Kidney (tissue), 14 donors: ENCODE results near the gene ATAD1. TPM values are rescaled to one million over a fixed set of nuclear protein-coding genes. Genes with fewer than 3 reads are reported as not detected.

Experiments used
- DNase-seq, 5 donors: peaks; one replicate each; pipeline ENCODE4 v3.0.0-alpha.2; 2013 to 2020
- FAIRE-seq: peaks from 2 replicates; lab custom pipeline; 2012; peaks lifted over from hg19 to GRCh38; lab: Jason Lieb, UNC
- H3K27ac ChIP-seq, 2 donors: one replicate each; pipeline ENCODE4 v1.7.0; 2013; ENCODE audit warnings: low read depth in 2 of 2, low read length in 2 of 2, inconsistent platforms in 1 of 2
- H3K27me3 ChIP-seq: one replicate; pipeline ENCODE4 v1.7.1; 2013; ENCODE audit warnings: low read length, inconsistent platforms; ENCODE audit not compliant: control insufficient read depth, insufficient read depth
- H3K36me3 ChIP-seq, 3 donors: one replicate each; pipeline versions ENCODE4 v1.7.0 to v1.7.1; 2013; ENCODE audit warnings: low read length in 3 of 3, control low read depth in 1 of 3, inconsistent platforms in 1 of 3; ENCODE audit not compliant: insufficient read depth in 3 of 3, control insufficient read depth in 2 of 3
- H3K4me1 ChIP-seq, 3 donors: one replicate each; pipeline versions ENCODE4 v1.7.0 to v1.7.1; 2013; ENCODE audit warnings: low read length in 3 of 3, inconsistent platforms in 1 of 3, low read depth in 1 of 3; ENCODE audit not compliant: control insufficient read depth in 2 of 3, insufficient read depth in 2 of 3
- H3K4me3 ChIP-seq, 3 donors: one replicate each; pipeline versions ENCODE4 v1.7.0 to v1.8.1; 2013; ENCODE audit warnings: low read length in 3 of 3, control low read depth in 1 of 3, inconsistent platforms in 1 of 3
- H3K9ac ChIP-seq, 3 donors: one replicate each; pipeline versions ENCODE4 v1.7.0 to v1.7.1; 2013; ENCODE audit warnings: low read length in 3 of 3, control low read depth in 1 of 3, inconsistent platforms in 1 of 3
- H3K9me3 ChIP-seq, 3 donors: one replicate each; pipeline versions ENCODE4 v1.7.0 to v1.7.1; 2013; ENCODE audit warnings: low read length in 3 of 3, control low read depth in 1 of 3, inconsistent platforms in 1 of 3; ENCODE audit not compliant: control insufficient read depth in 2 of 3, insufficient read depth in 1 of 3
- intact Hi-C: fragments of 100-400 bp; cut with DNase I; formaldehyde crosslinking; loops from one replicate; pipeline ENCODE4 v1.11.1; 2022
- polyA plus RNA-seq: library from polyadenylated mRNA; stranded (reverse); fragments of 350-450 nt; fragmentation: Illumina TruSeq; extraction: RNeasy Lipid Tissue Mini Kit (QIAGEN cat#74804); gene quantifications from one replicate; pipeline ENCODE4 v1.2.3, GENCODE V29; 2014; ENCODE audit warnings: low read depth, low replicate concordance; ENCODE audit not compliant: insufficient read depth
- total RNA-seq: library from RNA; stranded (reverse); fragmentation: NEBNext Ultra II Directional; extraction: Animal tissue kit (Norgen Biotek cat#: 25700); gene quantifications from one replicate; pipeline ENCODE4 v1.2.1, GENCODE V29; 2021
- TF ChIP-seq, protein P1 (sequence below): IDR thresholded peaks from 3 replicates; pipeline ENCODE4 v1.5.1; 2012; ENCODE audit warnings: mild to moderate bottlenecking, moderate library complexity, borderline replicate concordance; ENCODE audit not compliant: insufficient read depth; ENCODE audit errors: extremely low read depth
- donor health status: control.
- donor health status: control.
- donor health status: control.
- donor health status: control.
- donor health status: control.
- donor health status: DM: yes; HTN: yes; CAD: no.
- donor health status: Normal renal cell carcinoma (clear cell type).

Gene ATAD1
- total and polyA plus RNA-seq, 2 donors from 2014 or later, result 22.0 to 57.3 TPM

DNA sequence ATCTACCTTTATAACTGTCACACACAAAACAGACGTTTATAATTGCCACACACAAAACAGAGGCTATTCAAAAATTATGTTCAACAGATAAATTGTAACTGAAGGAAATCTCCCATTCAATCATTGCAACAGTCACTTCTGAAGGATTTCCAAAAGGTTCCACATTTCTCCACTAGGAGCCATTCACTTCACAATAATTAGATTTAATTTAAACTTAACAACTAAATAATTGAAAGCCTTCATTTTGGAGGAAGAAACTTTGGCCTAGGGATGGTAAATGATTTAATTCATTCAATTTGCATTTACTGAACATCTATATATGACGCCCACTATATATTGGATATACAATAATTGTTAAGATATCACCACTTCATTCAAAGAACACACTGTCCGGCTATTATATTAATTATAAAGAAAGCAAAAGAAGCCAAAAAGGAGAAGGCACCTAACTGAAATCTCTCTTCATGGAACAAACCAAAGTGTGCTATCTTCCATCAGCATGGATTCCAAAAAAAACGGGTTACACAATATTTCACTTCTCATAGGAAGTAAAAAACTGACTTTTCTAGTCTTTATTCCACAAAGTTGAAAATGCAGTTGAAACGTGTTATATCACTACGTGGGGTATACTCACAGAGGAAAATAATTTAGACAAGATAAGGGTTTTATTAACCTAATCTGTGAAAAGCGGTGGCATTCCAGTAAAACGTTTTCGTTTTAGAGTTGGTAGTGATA lies 1.7 kb downstream of the ATAD1 start:
- Histone ChIP-seq H3K36me3 (peaks cover 0 to 2% (median 0%) of the 10 kb centered on the region in 3 donors), H3K27ac (no peak overlapping the region), H3K27me3 (no peaks in the 10 kb centered on the region), H3K4me3 (peak overlapping the region in 2 of 3 donors; percentile 70 to 99), H3K4me1 (peaks cover 0 to 5% (median 0%) of the 10 kb centered on the region in 3 donors), H3K9ac (no peak overlapping the region), H3K9me3 (no peaks in the 10 kb centered on the region)
- DNase-seq (no peak), FAIRE-seq (no peak)
- intact Hi-C loops, result no loop called here
- TF ChIP-seq, protein P1, sequence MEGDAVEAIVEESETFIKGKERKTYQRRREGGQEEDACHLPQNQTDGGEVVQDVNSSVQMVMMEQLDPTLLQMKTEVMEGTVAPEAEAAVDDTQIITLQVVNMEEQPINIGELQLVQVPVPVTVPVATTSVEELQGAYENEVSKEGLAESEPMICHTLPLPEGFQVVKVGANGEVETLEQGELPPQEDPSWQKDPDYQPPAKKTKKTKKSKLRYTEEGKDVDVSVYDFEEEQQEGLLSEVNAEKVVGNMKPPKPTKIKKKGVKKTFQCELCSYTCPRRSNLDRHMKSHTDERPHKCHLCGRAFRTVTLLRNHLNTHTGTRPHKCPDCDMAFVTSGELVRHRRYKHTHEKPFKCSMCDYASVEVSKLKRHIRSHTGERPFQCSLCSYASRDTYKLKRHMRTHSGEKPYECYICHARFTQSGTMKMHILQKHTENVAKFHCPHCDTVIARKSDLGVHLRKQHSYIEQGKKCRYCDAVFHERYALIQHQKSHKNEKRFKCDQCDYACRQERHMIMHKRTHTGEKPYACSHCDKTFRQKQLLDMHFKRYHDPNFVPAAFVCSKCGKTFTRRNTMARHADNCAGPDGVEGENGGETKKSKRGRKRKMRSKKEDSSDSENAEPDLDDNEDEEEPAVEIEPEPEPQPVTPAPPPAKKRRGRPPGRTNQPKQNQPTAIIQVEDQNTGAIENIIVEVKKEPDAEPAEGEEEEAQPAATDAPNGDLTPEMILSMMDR, result no peak

DNA sequence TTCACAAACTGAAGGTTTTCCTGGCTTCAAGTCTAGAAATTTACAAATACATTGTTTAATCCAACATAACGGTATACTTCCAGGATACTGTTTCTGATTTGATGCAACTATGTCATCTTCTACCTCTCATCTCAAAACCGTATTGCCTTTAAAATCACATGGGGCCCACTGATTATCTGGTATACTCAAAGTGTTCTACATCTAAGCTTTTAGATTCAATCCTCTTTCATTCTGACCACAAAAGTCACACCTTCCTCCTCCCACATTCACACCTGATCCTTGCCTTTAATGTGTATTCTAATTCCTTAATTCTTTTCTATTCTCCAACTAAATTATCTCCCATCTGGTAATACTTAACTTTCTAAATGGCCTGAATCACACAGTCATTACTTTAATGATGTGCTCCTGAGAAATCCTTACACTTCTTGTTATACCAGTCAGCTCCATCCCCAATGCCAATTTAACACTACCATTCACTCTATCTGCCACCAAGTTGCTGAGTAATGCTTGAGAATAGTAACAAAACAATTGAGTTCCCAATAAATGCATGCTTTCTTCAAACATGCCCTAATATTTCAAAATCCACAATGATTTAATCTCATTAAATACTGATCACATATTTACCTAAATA lies 13.0 kb downstream of the ATAD1 start:
- H3K27ac ChIP-seq, result no peak overlapping the region
- intact Hi-C loops, result no loop called here
- H3K27me3 ChIP-seq, result no peaks in the 10 kb centered on the region
- no peaks in the 10 kb centered on the region for H3K4me1 ChIP-seq
- FAIRE-seq (no peak), DNase-seq (no peak)
- no peak overlapping the region for H3K4me3 ChIP-seq
- no peak overlapping the region for H3K9ac ChIP-seq
- H3K9me3 ChIP-seq, result peaks cover 0 to 2% (median 0%) of the 10 kb centered on the region in 3 donors
- H3K36me3 ChIP-seq, result peaks cover 0 to 5% (median 0%) of the 10 kb centered on the region in 3 donors
- TF ChIP-seq, protein P1, result no peak

DNA sequence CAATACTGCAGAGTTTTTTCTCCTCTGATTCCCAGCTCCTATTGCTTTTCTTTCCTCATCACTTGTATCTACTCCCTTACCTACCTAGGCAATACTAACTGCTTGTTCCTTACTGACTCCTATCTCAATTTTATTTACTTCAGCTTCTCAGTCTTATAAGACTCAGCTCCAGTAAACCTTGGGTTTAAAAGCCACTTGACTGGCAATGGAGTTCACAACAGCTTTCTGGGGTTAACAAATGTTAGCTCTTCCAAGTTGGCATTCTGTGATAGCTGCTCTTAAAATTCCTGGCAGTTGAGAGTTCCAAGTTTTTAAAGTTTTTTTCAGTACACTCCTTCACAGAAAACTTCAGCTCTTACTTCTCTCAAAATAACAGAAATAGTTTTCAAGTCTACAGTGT lies 14.2 kb downstream of the ATAD1 start:
- no peak overlapping the region for H3K9ac ChIP-seq
- no peaks in the 10 kb centered on the region for H3K27me3 ChIP-seq
- no peaks in the 10 kb centered on the region for H3K4me1 ChIP-seq
- H3K36me3 ChIP-seq, result peaks cover 0 to 5% (median 0%) of the 10 kb centered on the region in 3 donors
- TF ChIP-seq, protein P1, result no peak
- no peak for FAIRE-seq
- no peak for DNase-seq
- H3K9me3 ChIP-seq, result peaks cover 0 to 2% (median 0%) of the 10 kb centered on the region in 3 donors
- no peak overlapping the region for H3K4me3 ChIP-seq
- H3K27ac ChIP-seq, result no peak overlapping the region
- intact Hi-C loops, result no loop called here
